IMR-90 (cell line): Measurements from ENCODE around the gene PTPN3. TPM values are rescaled to one million over a fixed set of nuclear protein-coding genes. Genes with fewer than 3 reads are reported as not detected.

ENCODE experiments used
- ATAC-seq: fragments of 200-7000 bp; cut with Tn5 transposase; 2 replicates; pipeline ENCODE4 v1.9.1; 2020; ENCODE audit warnings: low read depth, mild to moderate bottlenecking, moderate library complexity
- BruUV-seq: library from RNA; stranded (reverse); fragments of 400-500 nt; replicated peaks from 2 replicates; lab custom pipeline; 2021; lab: Mats Ljungman, UMichigan
- CTCF ChIA-PET: fragments of 300-600 bp; formaldehyde crosslinking; extraction: SDS; loops from one replicate; lab custom pipeline; 2021; ENCODE audit warnings: antibody characterized with exemption; lab: Yijun Ruan, JAX
- POLR2A ChIA-PET: fragments of 300-600 bp; sonication (Branson Sonifier 250); formaldehyde crosslinking; loops from one replicate; lab custom pipeline; 2022; ENCODE audit warnings: antibody characterized with exemption; ENCODE audit not compliant: unreplicated experiment; lab: Charles Lee
- DNase-seq: peaks from one replicate; pipeline ENCODE4 v3.0.0; 2013
- H2AFZ ChIP-seq: replicated peaks from 2 replicates; pipeline ENCODE3; 2013; ENCODE audit warnings: low read length, mild to moderate bottlenecking; ENCODE audit not compliant: poor library complexity
- H2AK5ac ChIP-seq: 2 replicates; pipeline ENCODE4 v1.6.1; 2013; ENCODE audit warnings: low read depth, low read length, inconsistent platforms
- H2AK9ac ChIP-seq: replicated peaks from 2 replicates; pipeline ENCODE3; 2013; ENCODE audit warnings: mild to moderate bottlenecking, low read depth, low read length, moderate library complexity; ENCODE audit not compliant: poor library complexity
- H2BK120ac ChIP-seq: 2 replicates; pipeline ENCODE4 v1.6.1; 2013; ENCODE audit warnings: low read depth, low read length, inconsistent platforms
- H2BK15ac ChIP-seq: 3 replicates; pipeline ENCODE4 v1.6.1; 2013; ENCODE audit warnings: low read depth, low read length, inconsistent platforms
- H2BK20ac ChIP-seq: 2 replicates; pipeline ENCODE4 v1.6.1; 2013; ENCODE audit warnings: low read depth, mild to moderate bottlenecking, inconsistent platforms, low read length, moderate library complexity
- H2BK5ac ChIP-seq: 2 replicates; pipeline ENCODE4 v1.6.1; 2013; ENCODE audit warnings: mild to moderate bottlenecking, low read depth, low read length, inconsistent platforms; ENCODE audit not compliant: poor library complexity, severe bottlenecking
- H3K14ac ChIP-seq: replicated peaks from 2 replicates; pipeline ENCODE4 v1.6.1; 2013; ENCODE audit warnings: low read depth, low read length, inconsistent platforms
- H3K18ac ChIP-seq: 2 replicates; pipeline ENCODE4 v1.6.1; 2013; ENCODE audit warnings: low read depth, low read length, control low read depth
- H3K23ac ChIP-seq: 2 replicates; pipeline ENCODE4 v1.6.1; 2013; ENCODE audit warnings: low read depth, low read length, inconsistent platforms
- H3K27ac ChIP-seq: 2 replicates; pipeline ENCODE4 v1.5.1; 2013; ENCODE audit warnings: mild to moderate bottlenecking, control low read depth, low read length; ENCODE audit not compliant: insufficient read depth
- H3K27me3 ChIP-seq: 2 replicates; pipeline ENCODE4 v1.6.1; 2013; ENCODE audit warnings: low read length; ENCODE audit not compliant: control insufficient read depth, insufficient read depth
- H3K36me3 ChIP-seq: 2 replicates; pipeline ENCODE4 v1.6.1; 2013; ENCODE audit warnings: low read length, mixed read lengths; ENCODE audit not compliant: control insufficient read depth, insufficient read depth
- H3K4ac ChIP-seq: 2 replicates; pipeline ENCODE4 v1.6.1; 2013; ENCODE audit warnings: low read depth, low read length, inconsistent platforms
- H3K4me1 ChIP-seq: 2 replicates; pipeline ENCODE4 v1.6.1; 2013; ENCODE audit warnings: low read length, mixed read lengths; ENCODE audit not compliant: control insufficient read depth, insufficient read depth
- H3K4me2 ChIP-seq: 2 replicates; pipeline ENCODE4 v1.6.1; 2013; ENCODE audit warnings: low read depth, mild to moderate bottlenecking, control low read depth, low read length, moderate library complexity
- H3K4me3 ChIP-seq: 2 replicates; pipeline ENCODE4 v1.5.1; 2013; ENCODE audit warnings: low read depth, mild to moderate bottlenecking, control low read depth, low read length, moderate library complexity; ENCODE audit not compliant: insufficient read depth
- H3K56ac ChIP-seq: 2 replicates; pipeline ENCODE4 v1.6.1; 2013; ENCODE audit warnings: low read length, inconsistent platforms; ENCODE audit not compliant: insufficient read depth; ENCODE audit errors: extremely low read depth
- H3K79me1 ChIP-seq, 2 experiments: 2 replicates each; pipeline ENCODE4 v1.6.1; 2013; ENCODE audit warnings: low read length in 2 of 2, inconsistent platforms in 1 of 2, low read depth in 1 of 2
- H3K9ac ChIP-seq: 2 replicates; pipeline ENCODE4 v1.6.1; 2013; ENCODE audit warnings: low read depth, low read length, control low read depth
- H3K9me1 ChIP-seq: 2 replicates; pipeline ENCODE4 v1.6.1; 2013; ENCODE audit warnings: low read length, inconsistent platforms; ENCODE audit not compliant: insufficient read depth
- H3K9me3 ChIP-seq: 2 replicates; pipeline ENCODE4 v1.6.1; 2013; ENCODE audit warnings: low read length; ENCODE audit not compliant: control insufficient read depth, insufficient read depth
- H4K20me1 ChIP-seq: 2 replicates; pipeline ENCODE4 v1.6.1; 2013; ENCODE audit warnings: low read length, inconsistent platforms; ENCODE audit not compliant: insufficient read depth
- H4K5ac ChIP-seq: 2 replicates; pipeline ENCODE4 v1.6.1; 2013; ENCODE audit warnings: mild to moderate bottlenecking, low read depth, low read length, control low read depth
- H4K8ac ChIP-seq, 2 experiments: 2 replicates each; pipeline ENCODE4 v1.6.1; 2013; ENCODE audit warnings: low read depth in 2 of 2, low read length in 2 of 2, control low read depth in 1 of 2, inconsistent platforms in 1 of 2
- H4K91ac ChIP-seq: 2 replicates; pipeline ENCODE4 v1.6.1; 2013; ENCODE audit warnings: low read depth, low read length, inconsistent platforms; ENCODE audit not compliant: insufficient read depth
- CEBPB ChIP-seq: IDR thresholded peaks from 2 replicates; pipeline ENCODE4 v1.6.1; 2012; ENCODE audit warnings: low read depth, low read length, improper control_type of control experiment
- CHD1 ChIP-seq: IDR thresholded peaks from 2 replicates; pipeline ENCODE4 v1.6.1; 2012; ENCODE audit warnings: low read depth, low read length, improper control_type of control experiment
- CTCF ChIP-seq: conservative IDR thresholded peaks from 2 replicates; pipeline ENCODE4 v1.5.1; 2012; ENCODE audit warnings: mild to moderate bottlenecking, low read depth, low read length, improper control_type of control experiment
- MAZ ChIP-seq: IDR thresholded peaks from 2 replicates; pipeline ENCODE4 v1.6.1; 2012; ENCODE audit warnings: low read depth, mild to moderate bottlenecking, low read length, improper control_type of control experiment, moderate library complexity, borderline replicate concordance
- NFE2L2 ChIP-seq: fragments of 150-350 bp; IDR thresholded peaks from 2 replicates; pipeline ENCODE4 v1.6.1; 2016; ENCODE audit warnings: low read depth, mild to moderate bottlenecking, low read length
- RFX5 ChIP-seq: IDR thresholded peaks from 2 replicates; pipeline ENCODE4 v1.8.0; 2012; ENCODE audit warnings: low read depth, mild to moderate bottlenecking, low read length, moderate library complexity
- USF2 ChIP-seq: fragments of 150-350 bp; IDR thresholded peaks from 2 replicates; pipeline ENCODE4 v1.6.1; 2017; ENCODE audit warnings: mild to moderate bottlenecking, antibody characterized with exemption, low read length, low read depth
- WGBS, 2 experiments: methylation state at CpG; one replicate each; pipeline versions ENCODE4 v1.1.5 to v1.1.7; 2013; ENCODE audit warnings: missing lambda C conversion rate in 2 of 2; ENCODE audit not compliant: insufficient read length in 1 of 2; ENCODE audit errors: extremely low coverage in 2 of 2; 5-methylcytosine and 5-hydroxymethylcytosine counted together
- dilution Hi-C: fragments of 300-500 bp; cut with HindIII; formaldehyde crosslinking; loops from one replicate; pipeline ENCODE4 v1.14.3; 2018; ENCODE audit warnings: low sequenced_read_pairs; ENCODE audit not compliant: unreplicated experiment
- in situ Hi-C: fragments of 300-500 bp; cut with MboI; formaldehyde crosslinking; loops from 3 replicates; pipeline ENCODE4 v1.14.3; 2019; ENCODE audit warnings: low sequenced_read_pairs, inconsistent platforms, mixed read lengths
- intact Hi-C: fragments of 100-400 bp; cut with micrococcal nuclease; formaldehyde crosslinking; loops from 2 replicates; pipeline ENCODE4 v1.10.0; 2022
- polyA plus RNA-seq, 3 experiments: library from polyadenylated mRNA; depleted of rRNA; stranded (reverse); fragments of >200 nt; gene quantifications; 2 replicates each; pipeline ENCODE4 v1.2.3, GENCODE V29; 2012; ENCODE audit warnings: low replicate concordance in 1 of 3
- total RNA-seq: library from RNA; depleted of rRNA; stranded (reverse); fragments of >200 nt; gene quantifications from 2 replicates; pipeline ENCODE4 v1.2.3, GENCODE V29; 2012

PTPN3 gene
- total and polyA plus RNA-seq, 2 of the 4 experiments (the other 2 are of a cell fraction) = 0.72 to 0.89 TPM

- peaks cover 8% of the 10 kb centered on the region for H3K27me3 ChIP-seq
These were observed 11.5 kb upstream of the PTPN3 start for GRCh38 chr9:109509611-109510010.

More at GRCh38 chr9:109509611-109510010, 11.5 kb upstream of the PTPN3 start:
- Histone ChIP-seq H3K18ac (no peak overlapping the region), H2BK15ac (no peak overlapping the region), H3K4me2 (no peak overlapping the region), H2BK120ac (no peak overlapping the region), H2AK9ac (no peak overlapping the region), H2AFZ (no peak overlapping the region), H3K27ac (no peak overlapping the region), H4K5ac (no peak overlapping the region), H2BK5ac (no peak overlapping the region), H4K91ac (no peak overlapping the region), H3K23ac (no peak overlapping the region), H2AK5ac (no peak overlapping the region), H3K4me1 (peaks cover 4% of the 10 kb centered on the region; the same call in 1 of the 2 replicates), H3K9ac (no peak overlapping the region), H4K8ac (no peak overlapping the region), H3K4ac (no peak overlapping the region), H3K9me3 (no peaks in the 10 kb centered on the region), H4K20me1 (no peaks in the 10 kb centered on the region), H3K56ac (no peak overlapping the region), H3K14ac (no peak overlapping the region), H3K4me3 (no peak overlapping the region), H3K36me3 (no peaks in the 10 kb centered on the region), H3K79me1 (no peaks in the 10 kb centered on the region), H2BK20ac (no peak overlapping the region), H3K9me1 (0 out of 2 replicates have a peak, but pooled peaks cover 10% of the 10 kb centered on the region)
- no peak for ATAC-seq
- intact Hi-C loops (no loop called here), dilution Hi-C loops (no loop called here), in situ Hi-C loops (no loop called here)
- ChIA-PET CTCF (no interaction called here), POLR2A (no interaction called here)
- 40% methylated on average over 1 of the region's 4 CpGs; no CpG with 5 or more reads in 1 of the 2 experiments for WGBS, 2 experiments
- BruUV-seq = no TSS peak
- DNase-seq = no peak
- TF ChIP-seq NFE2L2 (no peak), RFX5 (no peak), CEBPB (no peak), CHD1 (no peak), USF2 (no peak), MAZ (no peak), CTCF (no peak)
